NCI-H2107 (cell line): Measurements from ENCODE around the gene ACCSL.

Source experiments
- DNase-seq: peaks from one replicate; lab custom pipeline; 2025; lab: John Stamatoyannopoulos, UW

ACCSL gene

GRCh38 chr11:44096360-44097185, 48.8 kb downstream of the ACCSL start:
- no peak for DNase-seq

GRCh38 chr11:44097821-44098220, 50.0 kb downstream of the ACCSL start:
- DNase-seq: no peak

- no peak for DNase-seq
These were observed 53.3 kb downstream of the ACCSL start for GRCh38 chr11:44101098-44101497.

GRCh38 chr11:44104481-44105294, 56.9 kb downstream of the ACCSL start:
- no peak for DNase-seq

- no peak for DNase-seq
These were observed 60.5 kb downstream of the ACCSL start for GRCh38 chr11:44108260-44108659.
